Central memory CD4-positive, alpha-beta T cell (primary cell): Measurements from ENCODE around the gene ZBTB44.
"Not testable (repeated sequence)": the region's sequence is repeated elsewhere in the genome, so short reads cannot be mapped to it uniquely, and the experiment has no call there.

ENCODE experiments used
- DNase-seq: peaks from one replicate; pipeline ENCODE4 v3.0.0; 2022

Gene ZBTB44

DNA sequence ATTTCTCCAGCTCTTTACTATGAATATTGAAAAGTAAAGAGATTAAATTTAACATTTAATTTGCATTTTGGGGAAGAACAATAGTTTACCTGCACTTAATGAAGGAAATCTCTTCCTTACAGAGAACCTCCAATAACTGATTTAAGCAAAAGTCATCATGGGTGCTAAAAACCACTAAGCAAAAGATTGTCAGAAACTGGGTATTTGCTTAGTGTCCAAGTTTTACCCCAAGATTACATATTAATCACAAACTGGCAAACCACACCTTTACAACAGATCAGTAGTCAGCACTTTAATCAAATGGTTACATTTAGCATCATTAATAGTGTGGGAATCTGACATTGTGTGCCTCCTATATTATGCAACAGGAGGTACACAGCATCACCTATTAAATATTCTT is 2.7 kb downstream of the ZBTB44 start:
- DNase-seq = no peak

DNA sequence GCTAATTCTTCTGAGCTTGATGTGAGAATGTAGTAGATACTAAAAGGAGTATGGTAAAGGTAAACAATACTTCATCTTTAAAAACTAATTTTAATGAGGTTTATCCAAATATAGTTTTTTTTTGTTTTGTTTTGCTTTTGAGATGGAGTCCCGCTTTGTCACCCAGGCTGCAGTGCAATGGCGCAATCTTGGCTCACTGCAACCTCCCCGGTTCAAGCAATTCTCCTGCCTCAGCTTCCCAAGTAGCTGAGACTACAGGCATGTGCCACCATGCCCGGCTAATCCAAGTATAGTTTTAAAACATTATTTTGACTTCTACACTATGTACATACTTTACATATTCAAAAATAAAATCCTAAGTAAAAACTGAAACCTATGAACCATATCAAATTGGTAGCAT is 4.1 kb downstream of the ZBTB44 start:
- no peak for DNase-seq

DNA sequence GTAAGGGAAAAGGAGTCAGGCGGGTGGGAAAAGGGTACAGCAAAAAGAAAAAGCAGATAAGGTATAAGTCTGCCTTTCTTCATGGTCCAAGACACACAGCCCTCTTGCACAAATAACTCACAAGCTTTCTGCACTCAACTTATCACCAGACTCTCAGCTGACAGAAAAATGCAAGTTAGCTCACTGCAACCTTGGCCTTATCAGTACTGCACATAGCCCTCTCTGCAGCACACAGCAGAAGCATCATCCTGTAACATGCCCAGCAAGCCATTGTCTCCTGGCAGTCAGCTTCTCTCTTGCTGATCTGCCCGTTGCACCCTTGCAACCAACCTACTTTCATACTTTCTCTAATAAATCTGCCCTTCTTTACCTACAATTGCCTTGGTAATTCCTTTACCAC is 5.8 kb downstream of the ZBTB44 start:
- no peak for DNase-seq

- no peak for DNase-seq
Measured at GRCh38 chr11:130308059-130308458, 6.7 kb downstream of the ZBTB44 start.

DNA sequence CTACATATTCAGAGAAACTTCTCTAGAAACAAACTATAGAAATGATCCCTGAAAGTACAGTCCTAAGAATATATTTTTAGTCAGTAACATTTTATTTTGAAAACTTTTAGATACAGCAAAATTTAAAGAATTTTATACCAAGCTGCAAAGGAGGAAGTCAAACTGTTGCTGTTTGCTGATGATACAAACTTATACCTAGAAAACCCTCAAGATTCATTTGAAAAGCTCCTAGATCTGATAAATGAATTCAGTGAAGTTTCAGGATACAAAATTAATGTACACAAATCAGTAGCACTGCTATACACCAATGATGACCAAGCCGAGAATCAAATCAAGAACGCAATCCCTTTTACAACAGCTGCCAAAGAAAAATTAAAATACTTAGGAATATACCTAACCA is 10.1 kb downstream of the ZBTB44 start:
- no peak for DNase-seq

DNA sequence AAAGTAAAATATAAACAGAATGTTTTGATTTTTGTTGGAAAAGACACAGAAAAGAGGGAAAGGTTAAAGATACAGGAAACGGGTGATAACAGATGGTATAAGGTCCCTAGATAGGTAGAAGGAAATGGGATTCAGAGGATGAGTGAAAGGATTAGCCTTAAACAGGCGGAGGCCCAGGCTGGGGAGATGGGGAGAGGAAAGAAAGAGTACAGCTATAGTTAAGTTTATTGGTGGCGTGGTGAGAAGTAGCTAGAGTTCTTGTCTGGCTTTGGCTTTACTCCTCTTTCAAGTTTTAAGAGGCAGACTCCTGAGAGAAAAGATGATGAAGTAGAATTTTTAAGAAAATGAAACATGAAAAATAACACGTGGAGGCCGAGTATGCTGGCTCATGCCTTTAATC is 13.7 kb downstream of the ZBTB44 start:
- DNase-seq = no peak

GRCh38 chr11:130300567-130300966 is 14.2 kb downstream of the ZBTB44 start:
- no peak for DNase-seq

GRCh38 chr11:130299978-130300377 is 14.7 kb downstream of the ZBTB44 start:
- no peak for DNase-seq

DNA sequence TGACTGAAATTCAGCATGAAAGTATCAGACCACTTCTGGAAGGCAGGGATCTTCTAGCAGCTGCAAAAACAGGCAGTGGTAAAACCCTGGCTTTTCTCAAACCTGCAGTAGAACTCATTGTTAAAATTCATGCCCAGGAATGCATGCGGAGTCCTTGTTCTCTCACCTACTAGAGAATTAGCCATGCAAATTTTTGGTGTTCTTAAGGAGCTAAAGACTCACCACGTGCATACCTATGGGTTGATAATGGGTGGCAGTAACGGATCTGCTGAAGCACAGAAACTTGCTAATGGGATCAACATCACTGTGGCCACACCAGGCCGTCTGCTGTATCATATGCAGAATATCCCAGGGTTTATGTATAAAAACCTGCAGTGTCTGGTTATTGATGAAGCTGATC is 19.1 kb downstream of the ZBTB44 start:
- no peak for DNase-seq

DNA sequence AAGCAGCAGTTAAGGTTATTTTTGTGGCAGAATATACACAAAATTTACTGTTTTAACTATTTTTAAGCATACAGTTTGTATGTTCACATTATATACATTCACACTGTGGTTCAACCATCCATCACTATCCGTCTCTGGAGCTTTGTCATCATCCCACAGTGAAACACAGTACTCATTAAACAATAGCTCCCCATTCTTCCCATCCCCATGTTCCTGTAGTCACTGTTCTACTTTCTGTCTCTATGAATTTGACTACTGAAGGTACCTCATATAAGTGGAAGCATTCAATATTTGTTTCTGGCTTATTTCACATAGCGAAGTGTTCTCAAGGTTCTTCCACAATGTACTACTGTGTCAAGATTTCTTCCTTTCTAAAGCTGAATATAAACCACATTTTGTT is 32.6 kb downstream of the ZBTB44 start:
- no peak for DNase-seq

DNA sequence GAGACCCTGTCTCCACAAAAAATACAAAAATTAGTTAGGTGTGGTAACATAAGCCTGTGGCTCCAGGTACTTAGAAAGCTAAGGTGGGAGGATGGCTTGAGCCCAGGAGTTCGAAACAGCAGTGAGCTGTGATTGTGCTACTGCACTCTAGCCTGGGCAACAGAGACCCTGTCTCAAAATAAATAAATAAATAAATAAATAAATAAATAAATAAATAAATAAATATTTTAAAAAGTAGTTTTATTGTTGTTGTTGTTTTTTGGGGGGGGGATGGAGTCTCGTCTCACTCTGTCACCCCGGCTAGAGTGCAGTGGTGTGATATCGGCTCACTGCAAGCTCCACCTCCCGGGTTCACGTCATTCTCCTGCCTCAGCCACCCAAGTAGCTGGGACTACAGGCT is 33.4 kb downstream of the ZBTB44 start:
- DNase-seq = not testable (repeated sequence)

DNA sequence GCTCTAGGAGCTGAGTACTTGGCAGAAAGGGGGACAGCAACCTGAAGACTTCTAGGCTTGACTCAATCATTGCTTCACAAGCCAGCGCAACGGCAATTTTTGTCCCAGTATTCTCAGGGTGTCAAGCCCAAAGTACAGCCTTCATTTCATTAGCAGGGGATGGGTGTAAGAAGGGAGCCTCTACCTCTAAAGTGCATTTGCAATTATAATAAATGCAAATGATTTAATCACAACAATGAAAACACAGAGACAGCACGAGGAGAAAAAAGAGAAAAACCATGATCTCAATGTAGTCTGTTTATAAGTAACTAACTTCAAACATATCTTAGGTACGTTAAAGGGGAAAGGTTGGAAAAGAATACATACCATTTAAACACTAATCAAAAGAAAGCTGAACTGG is 34.7 kb downstream of the ZBTB44 start:
- DNase-seq = no peak

GRCh38 chr11:130278745-130279144 is 36.0 kb downstream of the ZBTB44 start:
- no peak for DNase-seq

DNA sequence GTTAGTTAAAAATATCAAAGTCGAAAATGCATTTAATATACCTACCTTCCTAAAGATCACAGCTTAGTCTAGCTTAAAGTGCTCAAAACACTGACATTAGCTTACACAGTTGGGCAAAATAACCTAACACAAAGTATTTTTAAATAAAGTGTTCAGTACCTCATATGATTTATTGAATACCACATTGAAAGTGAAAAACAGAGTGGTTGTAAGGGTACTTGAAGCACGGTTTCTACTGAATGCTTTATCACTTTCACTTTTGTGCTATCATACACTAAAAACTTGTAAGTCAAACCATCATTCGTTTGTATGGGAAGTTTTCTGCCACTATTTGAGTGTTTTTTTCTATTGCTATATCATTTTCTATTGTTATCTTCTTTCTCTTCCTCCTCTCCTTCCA is 36.6 kb downstream of the ZBTB44 start:
- DNase-seq = no peak

GRCh38 chr11:130272336-130272735 is 42.4 kb downstream of the ZBTB44 start:
- no peak for DNase-seq

DNA sequence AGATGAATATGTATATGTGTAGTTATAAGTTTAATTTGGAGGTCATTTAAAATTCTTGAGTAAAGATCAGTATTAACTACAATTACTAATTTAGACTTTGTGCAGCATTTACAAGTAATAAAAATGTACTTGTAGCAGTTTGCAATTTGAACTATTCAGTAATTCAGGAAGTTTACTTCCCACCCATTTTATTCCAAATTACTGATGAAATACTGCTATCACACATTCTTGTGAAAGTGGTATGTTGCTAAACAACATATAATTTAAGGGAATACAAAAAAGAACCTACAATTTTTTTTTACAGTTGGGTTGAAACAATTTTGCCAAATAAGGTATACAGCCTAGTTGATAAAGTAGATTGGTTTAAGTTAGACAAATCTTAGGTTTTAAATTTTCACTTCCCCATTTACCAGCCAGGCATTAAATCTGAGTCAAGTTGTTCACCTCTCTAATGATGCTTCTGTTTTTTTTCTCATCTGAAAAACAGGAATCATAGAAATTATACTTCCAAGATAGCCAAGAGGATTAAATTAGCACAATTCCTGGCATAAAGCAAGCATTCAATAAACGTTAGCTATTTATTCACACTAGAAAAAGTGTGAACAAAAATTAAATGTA is 45.3 kb downstream of the ZBTB44 start:
- DNase-seq = no peak

DNA sequence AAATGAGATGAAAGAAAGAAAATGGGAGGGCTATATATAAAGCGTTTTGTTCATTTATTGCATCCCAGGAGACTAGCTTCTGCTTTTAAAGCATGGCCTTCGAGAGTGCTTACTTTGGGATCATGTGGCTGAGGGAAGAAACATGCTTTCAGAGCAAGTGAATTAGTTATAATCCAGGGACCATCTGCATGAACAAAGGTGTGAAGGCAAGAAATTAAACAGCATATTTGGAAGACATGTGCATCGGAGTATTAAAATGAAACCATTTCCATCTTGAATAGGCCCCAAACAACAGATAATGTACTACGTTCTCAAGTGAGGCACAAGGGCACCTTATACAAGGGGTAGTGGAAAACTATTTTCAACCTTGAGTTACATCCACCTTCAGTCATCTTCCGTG is 51.4 kb downstream of the ZBTB44 start:
- no peak for DNase-seq

GRCh38 chr11:130262424-130262823 is 52.3 kb downstream of the ZBTB44 start:
- no peak for DNase-seq

GRCh38 chr11:130261571-130261970 is 53.1 kb downstream of the ZBTB44 start:
- DNase-seq = no peak

- no peak for DNase-seq
Measured at GRCh38 chr11:130260742-130261141, 54.0 kb downstream of the ZBTB44 start.

DNA sequence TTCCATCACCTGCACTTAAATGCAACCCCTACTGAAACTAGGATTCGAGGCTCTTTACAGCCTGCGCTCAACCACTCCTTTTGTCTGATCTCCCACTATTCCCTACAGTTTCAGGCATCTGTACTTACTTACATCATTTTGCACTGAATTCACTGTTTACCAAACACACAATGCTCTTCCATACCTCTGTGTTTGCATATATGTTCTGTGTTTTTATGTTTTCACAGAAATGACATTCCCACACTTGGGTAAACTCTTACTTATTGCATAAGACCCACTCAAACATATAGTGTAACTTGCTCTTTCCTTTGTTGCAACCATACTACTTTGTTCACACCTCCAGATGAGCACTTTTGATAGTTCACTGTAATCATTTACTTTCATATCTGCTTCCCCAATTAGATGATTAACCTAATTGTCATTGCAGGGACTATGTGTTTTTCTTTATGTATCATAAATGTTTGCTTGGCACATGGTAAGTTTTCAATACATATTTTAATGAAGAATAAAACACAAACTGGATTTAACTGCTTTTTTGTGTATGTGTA is 54.6 kb downstream of the ZBTB44 start:
- DNase-seq = no peak

DNA sequence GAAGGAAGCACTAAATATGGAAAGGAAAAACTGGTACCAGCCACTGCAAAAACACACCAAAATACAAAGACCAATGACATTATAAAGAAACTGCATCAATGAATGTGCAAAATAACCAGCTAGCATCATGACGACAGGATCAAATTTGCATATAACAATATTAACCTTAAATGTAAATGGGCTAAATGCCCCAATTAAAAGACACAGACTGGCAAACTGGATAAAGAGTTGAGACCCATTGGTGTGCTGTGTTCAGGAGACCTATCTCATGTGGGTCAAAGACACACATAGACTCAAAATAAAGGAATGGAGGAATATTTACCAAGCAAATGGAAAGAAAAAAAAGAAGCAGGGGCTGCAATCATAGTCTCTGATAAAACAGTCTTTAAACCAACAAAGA is 63.0 kb downstream of the ZBTB44 start:
- DNase-seq = not testable (repeated sequence)

GRCh38 chr11:130249929-130250328 is 64.8 kb downstream of the ZBTB44 start:
- DNase-seq = not testable (repeated sequence)

- no peak for DNase-seq
Measured at GRCh38 chr11:130249371-130249770, 65.3 kb downstream of the ZBTB44 start.

GRCh38 chr11:130247319-130247718 is 67.4 kb downstream of the ZBTB44 start:
- DNase-seq = no peak
